Spleen (tissue), 7 donors: ENCODE data around the gene SLC25A13.

Experiments used
- CTCF ChIP-seq, 11 experiments: fragments of 200-600 bp in 7 of 11; fragments of 450-650 bp in 4 of 11; sonication (generic) in 4 of 11; IDR thresholded peaks in 8 of 11; conservative IDR thresholded peaks in 3 of 11; 1 replicate in 7 of 11; 2 replicates in 4 of 11; pipeline versions ENCODE4 v1.4.0 to v1.8.0; 2016 to 2021; ENCODE audit warnings: antibody characterized with exemption in 11 of 11, inconsistent platforms in 4 of 11, mild to moderate bottlenecking in 1 of 11
- POLR2AphosphoS5 ChIP-seq, 3 donors: sonication (generic); formaldehyde crosslinking; IDR thresholded peaks; one replicate each; pipeline ENCODE4 v1.5.1; 2017; ENCODE audit warnings: antibody characterized with exemption in 3 of 3
- donor health status: DM: no; HTN: no; CAD: no; lungs with moderate emphysema.
- donor health status: DM: no; HTN: no; CAD: no.
- donor health status: DM: no; HTN: no; CAD: no.

- TF ChIP-seq POLR2AphosphoS5 (IDR thresholded peaks at IDR 0.05), result no peak
- TF ChIP-seq CTCF (IDR thresholded peaks at IDR 0.05 in 8 of 11, conservative IDR thresholded peaks at IDR 0.05 in 3 of 11), result no peak
Observed at GRCh38 chr7:96221888-96222287, 100.0 kb downstream of the SLC25A13 start.
